ENCODE measurements around the gene ZNF277.

Gene ZNF277

DNA sequence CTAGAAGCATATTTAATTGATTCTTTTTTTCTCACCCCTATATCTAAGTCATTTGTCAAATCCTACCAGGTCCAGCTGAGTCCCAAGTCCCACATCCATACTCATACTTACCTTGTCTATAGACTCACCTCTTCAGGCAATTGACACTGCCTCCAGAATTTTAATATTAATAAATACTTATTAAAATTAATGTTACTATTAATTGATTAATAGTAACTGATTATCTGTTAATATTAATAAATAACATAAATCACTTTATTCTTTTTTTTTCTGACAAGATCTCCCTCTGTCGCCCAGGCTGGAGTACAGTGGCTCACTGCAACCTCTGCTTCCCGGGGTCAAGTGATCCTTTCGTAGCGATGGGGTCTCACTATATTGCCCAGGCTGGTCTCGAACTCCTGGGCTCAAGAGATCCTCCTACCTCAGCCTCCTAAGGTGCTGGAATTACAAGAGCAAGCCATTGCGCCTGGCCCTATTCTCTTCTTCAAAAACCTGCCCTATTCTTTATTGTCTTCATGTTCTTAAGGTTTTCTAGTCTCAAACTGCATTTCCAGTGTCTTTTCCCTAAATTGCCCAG lies 94.4 kb downstream of the ZNF277 start:
- TF ChIP-seq, protein P1, sequence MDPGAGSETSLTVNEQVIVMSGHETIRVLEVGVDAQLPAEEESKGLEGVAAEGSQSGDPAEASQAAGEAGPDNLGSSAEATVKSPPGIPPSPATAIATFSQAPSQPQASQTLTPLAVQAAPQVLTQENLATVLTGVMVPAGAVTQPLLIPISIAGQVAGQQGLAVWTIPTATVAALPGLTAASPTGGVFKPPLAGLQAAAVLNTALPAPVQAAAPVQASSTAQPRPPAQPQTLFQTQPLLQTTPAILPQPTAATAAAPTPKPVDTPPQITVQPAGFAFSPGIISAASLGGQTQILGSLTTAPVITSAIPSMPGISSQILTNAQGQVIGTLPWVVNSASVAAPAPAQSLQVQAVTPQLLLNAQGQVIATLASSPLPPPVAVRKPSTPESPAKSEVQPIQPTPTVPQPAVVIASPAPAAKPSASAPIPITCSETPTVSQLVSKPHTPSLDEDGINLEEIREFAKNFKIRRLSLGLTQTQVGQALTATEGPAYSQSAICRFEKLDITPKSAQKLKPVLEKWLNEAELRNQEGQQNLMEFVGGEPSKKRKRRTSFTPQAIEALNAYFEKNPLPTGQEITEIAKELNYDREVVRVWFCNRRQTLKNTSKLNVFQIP (CRISPR knock-in tag; IDR thresholded peaks at IDR 0.05; ENCODE audit: borderline replicate concordance, low read depth), result no peak
- TF ChIP-seq ESRRG (CRISPR knock-in tag; IDR thresholded peaks at IDR 0.05), result no peak
- no peak for TF ChIP-seq OSR1 (CRISPR knock-in tag; IDR thresholded peaks at IDR 0.05)
- TF ChIP-seq CSDC2 (CRISPR knock-in tag; IDR thresholded peaks at IDR 0.05), result no peak
- TF ChIP-seq, protein P2, sequence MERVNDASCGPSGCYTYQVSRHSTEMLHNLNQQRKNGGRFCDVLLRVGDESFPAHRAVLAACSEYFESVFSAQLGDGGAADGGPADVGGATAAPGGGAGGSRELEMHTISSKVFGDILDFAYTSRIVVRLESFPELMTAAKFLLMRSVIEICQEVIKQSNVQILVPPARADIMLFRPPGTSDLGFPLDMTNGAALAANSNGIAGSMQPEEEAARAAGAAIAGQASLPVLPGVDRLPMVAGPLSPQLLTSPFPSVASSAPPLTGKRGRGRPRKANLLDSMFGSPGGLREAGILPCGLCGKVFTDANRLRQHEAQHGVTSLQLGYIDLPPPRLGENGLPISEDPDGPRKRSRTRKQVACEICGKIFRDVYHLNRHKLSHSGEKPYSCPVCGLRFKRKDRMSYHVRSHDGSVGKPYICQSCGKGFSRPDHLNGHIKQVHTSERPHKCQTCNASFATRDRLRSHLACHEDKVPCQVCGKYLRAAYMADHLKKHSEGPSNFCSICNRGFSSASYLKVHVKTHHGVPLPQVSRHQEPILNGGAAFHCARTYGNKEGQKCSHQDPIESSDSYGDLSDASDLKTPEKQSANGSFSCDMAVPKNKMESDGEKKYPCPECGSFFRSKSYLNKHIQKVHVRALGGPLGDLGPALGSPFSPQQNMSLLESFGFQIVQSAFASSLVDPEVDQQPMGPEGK (CRISPR knock-in tag; IDR thresholded peaks at IDR 0.05; ENCODE audit: borderline replicate concordance), result no peak
- no peak for TF ChIP-seq ZNF8 (CRISPR knock-in tag; IDR thresholded peaks at IDR 0.05)
- TF ChIP-seq, protein P3, sequence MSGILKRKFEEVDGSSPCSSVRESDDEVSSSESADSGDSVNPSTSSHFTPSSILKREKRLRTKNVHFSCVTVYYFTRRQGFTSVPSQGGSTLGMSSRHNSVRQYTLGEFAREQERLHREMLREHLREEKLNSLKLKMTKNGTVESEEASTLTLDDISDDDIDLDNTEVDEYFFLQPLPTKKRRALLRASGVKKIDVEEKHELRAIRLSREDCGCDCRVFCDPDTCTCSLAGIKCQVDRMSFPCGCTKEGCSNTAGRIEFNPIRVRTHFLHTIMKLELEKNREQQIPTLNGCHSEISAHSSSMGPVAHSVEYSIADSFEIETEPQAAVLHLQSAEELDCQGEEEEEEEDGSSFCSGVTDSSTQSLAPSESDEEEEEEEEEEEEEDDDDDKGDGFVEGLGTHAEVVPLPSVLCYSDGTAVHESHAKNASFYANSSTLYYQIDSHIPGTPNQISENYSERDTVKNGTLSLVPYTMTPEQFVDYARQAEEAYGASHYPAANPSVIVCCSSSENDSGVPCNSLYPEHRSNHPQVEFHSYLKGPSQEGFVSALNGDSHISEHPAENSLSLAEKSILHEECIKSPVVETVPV (CRISPR knock-in tag; IDR thresholded peaks at IDR 0.05), result no peak
- no peak for TF ChIP-seq ISL1 (CRISPR knock-in tag; IDR thresholded peaks at IDR 0.05)
- TF ChIP-seq TOX (CRISPR knock-in tag; IDR thresholded peaks at IDR 0.05; ENCODE audit: borderline replicate concordance), result no peak
- no peak for TF ChIP-seq GLIS3 (CRISPR knock-in tag; IDR thresholded peaks at IDR 0.05)
- no peak for TF ChIP-seq BACH2 (CRISPR knock-in tag; IDR thresholded peaks at IDR 0.05; ENCODE audit: borderline replicate concordance)
- TF ChIP-seq ZFP30 (CRISPR knock-in tag; IDR thresholded peaks at IDR 0.05), result no peak
- TF ChIP-seq RARB (CRISPR knock-in tag; IDR thresholded peaks at IDR 0.05), result no peak
- no peak for TF ChIP-seq ZFP3 (CRISPR knock-in tag; IDR thresholded peaks at IDR 0.05)
- TF ChIP-seq TCF4 (CRISPR knock-in tag; IDR thresholded peaks at IDR 0.05; ENCODE audit: borderline replicate concordance), result no peak

DNA sequence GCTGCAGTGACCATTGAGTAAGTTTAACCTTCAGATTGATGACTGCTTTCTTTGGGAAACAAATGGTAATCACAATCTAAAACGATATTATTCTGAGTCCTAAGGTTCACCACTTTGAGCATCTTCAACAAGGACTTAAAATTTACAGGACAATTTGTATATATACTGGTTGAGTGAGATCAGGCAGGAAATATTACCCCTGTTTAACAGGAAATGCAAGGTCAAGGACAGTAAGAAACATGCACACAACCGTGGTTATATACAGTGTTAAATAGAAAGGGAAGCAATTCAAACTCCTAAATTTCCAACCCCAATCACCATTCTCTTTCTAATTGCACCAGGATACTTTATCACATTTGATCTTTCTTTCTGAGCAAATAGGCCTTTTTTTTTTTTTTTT lies 96.1 kb downstream of the ZNF277 start:
- ATAC-seq, result peak; percentile 44; the same call in 1 of the 3 replicates
- TF ChIP-seq ARNTL (CRISPR knock-in tag; IDR thresholded peaks at IDR 0.05; ENCODE audit: borderline replicate concordance, low read depth), result no peak
- no peak for TF ChIP-seq CSDC2 (CRISPR knock-in tag; IDR thresholded peaks at IDR 0.05)
- no peak for TF ChIP-seq OSR1 (CRISPR knock-in tag; IDR thresholded peaks at IDR 0.05)
- no peak for TF ChIP-seq BACH2 (CRISPR knock-in tag; IDR thresholded peaks at IDR 0.05; ENCODE audit: borderline replicate concordance)
- no peak for TF ChIP-seq TOX (CRISPR knock-in tag; IDR thresholded peaks at IDR 0.05; ENCODE audit: borderline replicate concordance)

More for the DNA sequence above, 94.4 kb downstream of the ZNF277 start:
- no peak for ATAC-seq

GRCh38 chr7:112306903-112307302 lies 100.4 kb downstream of the ZNF277 start:
- no peak for ATAC-seq
- TF ChIP-seq ARNTL (CRISPR knock-in tag; IDR thresholded peaks at IDR 0.05; ENCODE audit: borderline replicate concordance, low read depth), result no peak
- no peak for TF ChIP-seq ZNF8 (CRISPR knock-in tag; IDR thresholded peaks at IDR 0.05)
- TF ChIP-seq TCF4 (CRISPR knock-in tag; IDR thresholded peaks at IDR 0.05; ENCODE audit: borderline replicate concordance), result no peak
- TF ChIP-seq, protein P3 (CRISPR knock-in tag; IDR thresholded peaks at IDR 0.05), result no peak
- TF ChIP-seq GLIS3 (CRISPR knock-in tag; IDR thresholded peaks at IDR 0.05), result no peak

- TF ChIP-seq, protein P2 (CRISPR knock-in tag; IDR thresholded peaks at IDR 0.05; ENCODE audit: borderline replicate concordance), result no peak
- no peak for TF ChIP-seq TSHZ2 (CRISPR knock-in tag; IDR thresholded peaks at IDR 0.05)
- no peak for ATAC-seq
Measured at GRCh38 chr7:112307506-112307905, 101.0 kb downstream of the ZNF277 start.

Data from SK-N-SH treated with all-trans-retinoic acid at 6 μM for 48 hours (cell line).